ENCODE data around the gene TTLL10.

DNA sequence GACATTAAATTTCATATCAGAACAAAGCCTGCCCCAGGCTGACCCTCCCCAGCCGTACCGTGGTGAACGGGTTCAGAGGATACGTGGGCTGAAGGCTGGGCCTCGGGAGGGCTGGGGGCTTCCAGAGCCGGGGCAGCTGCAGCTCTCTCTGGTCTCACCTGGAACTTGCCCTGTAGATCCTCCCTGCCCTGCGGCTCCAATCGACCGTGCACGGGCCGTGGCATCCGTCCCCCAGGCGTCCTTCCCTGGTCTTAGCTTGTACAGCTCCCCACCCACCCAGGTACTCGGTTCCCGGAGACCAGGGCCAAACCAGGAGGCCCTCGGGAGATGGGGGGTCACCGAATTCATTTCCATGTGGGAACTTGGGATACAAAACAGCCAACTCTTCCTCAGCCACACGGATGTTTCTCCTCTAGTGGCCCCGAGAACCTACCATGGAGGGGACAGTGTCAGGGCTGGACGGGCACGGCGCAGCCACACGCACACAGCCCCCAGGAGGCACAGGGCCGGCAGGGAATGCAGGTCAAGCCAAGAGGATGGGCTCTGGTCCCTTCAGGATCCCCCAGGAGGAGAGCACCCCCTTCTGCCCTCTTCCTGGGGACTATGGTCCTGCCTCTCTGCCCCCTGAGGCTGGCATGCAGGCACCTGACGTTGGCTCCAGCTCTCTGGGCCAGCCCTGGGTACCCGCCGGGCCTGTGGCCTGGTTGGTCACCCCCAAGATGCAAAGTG lies 61.5 kb downstream of the TTLL10 start:
- TF ChIP-seq ZNF274 (IDR thresholded peaks at IDR 0.05; ENCODE audit: low read depth, low read length) (no peak), SUZ12 (IDR thresholded peaks at IDR 0.05; ENCODE audit: extremely low read depth, insufficient read depth, insufficient read length) (no peak), YY1 (IDR thresholded peaks at IDR 0.05; ENCODE audit: insufficient read depth, insufficient read length) (no peak)

Measured in NT2/D1 (cell line).